MM.1S (cell line): ENCODE data around the gene SLC25A26.

Experiments
- DNase-seq: peaks from one replicate; pipeline ENCODE4 v3.0.0-alpha.2; 2015
- H2AFZ ChIP-seq: fragments of 300-600 bp; sonication (generic); 2 replicates; pipeline ENCODE4 v1.6.0; 2016; ENCODE audit warnings: antibody characterized with exemption, low read length
- H3F3A ChIP-seq: fragments of 300-600 bp; sonication (generic); 2 replicates; pipeline ENCODE4 v1.6.1; 2016; ENCODE audit warnings: mild to moderate bottlenecking, antibody characterized with exemption, low read length, moderate library complexity, mixed read lengths; ENCODE audit not compliant: insufficient read depth
- H3K27ac ChIP-seq: fragments of 300-600 bp; sonication (generic); 2 replicates; pipeline ENCODE4 v1.5.1; 2016; ENCODE audit warnings: mild to moderate bottlenecking, low read length
- H3K27me3 ChIP-seq: fragments of 300-600 bp; sonication (generic); replicated peaks from 2 replicates; pipeline ENCODE4 v1.6.0; 2016; ENCODE audit warnings: low read length; ENCODE audit not compliant: insufficient read depth
- H3K36me3 ChIP-seq: fragments of 300-600 bp; sonication (generic); replicated peaks from 2 replicates; pipeline ENCODE4 v1.6.1; 2016; ENCODE audit warnings: mild to moderate bottlenecking, low read length, mixed read lengths; ENCODE audit not compliant: insufficient read depth
- H3K4me1 ChIP-seq: fragments of 300-600 bp; sonication (generic); 2 replicates; pipeline ENCODE4 v1.6.1; 2016; ENCODE audit warnings: low read length, mixed read lengths
- H3K4me2 ChIP-seq: fragments of 300-600 bp; sonication (generic); 2 replicates; pipeline ENCODE4 v1.6.0; 2016; ENCODE audit warnings: low read depth, low read length
- H3K4me3 ChIP-seq: fragments of 300-600 bp; sonication (generic); 2 replicates; pipeline ENCODE4 v1.5.1; 2016; ENCODE audit warnings: low read length, mixed read lengths
- H3K79me2 ChIP-seq: fragments of 300-600 bp; sonication (generic); 2 replicates; pipeline ENCODE4 v1.6.1; 2016; ENCODE audit warnings: mixed run types, low read length, mixed read lengths
- H3K9ac ChIP-seq: fragments of 300-600 bp; sonication (generic); 2 replicates; pipeline ENCODE4 v1.6.1; 2016; ENCODE audit warnings: low read length, mixed read lengths
- H3K9me2 ChIP-seq: fragments of 300-600 bp; sonication (generic); replicated peaks from 2 replicates; pipeline ENCODE4 v1.6.1; 2016; ENCODE audit warnings: mild to moderate bottlenecking, low read length, mixed read lengths; ENCODE audit not compliant: insufficient read depth
- H3K9me3 ChIP-seq: fragments of 300-600 bp; sonication (generic); replicated peaks from 2 replicates; pipeline ENCODE4 v1.6.1; 2016; ENCODE audit warnings: mild to moderate bottlenecking, low read length, mixed read lengths; ENCODE audit not compliant: insufficient read depth
- H4K20me1 ChIP-seq: fragments of 300-600 bp; sonication (generic); 2 replicates; pipeline ENCODE4 v1.6.1; 2016; ENCODE audit warnings: mild to moderate bottlenecking, low read length, moderate library complexity, mixed read lengths; ENCODE audit not compliant: insufficient read depth
- EZH2 ChIP-seq: fragments of 300-600 bp; sonication (generic); optimal IDR thresholded peaks from 2 replicates; pipeline ENCODE3; 2017; ENCODE audit warnings: low read depth, mild to moderate bottlenecking, antibody characterized with exemption, low read length, mixed read lengths
- EZH2phosphoT487 ChIP-seq: fragments of 300-600 bp; sonication (generic); IDR thresholded peaks from 2 replicates; pipeline ENCODE4 v1.6.1; 2018; ENCODE audit warnings: antibody characterized with exemption, low read length
- TF ChIP-seq, protein P1 (sequence below): fragments of 300-600 bp; sonication (generic); IDR thresholded peaks from 2 replicates; pipeline ENCODE4 v1.5.1; 2016; ENCODE audit warnings: antibody characterized with exemption, low read length, mixed read lengths

The SLC25A26 gene

GRCh38 chr3:66354001-66354400 is 133.2 kb downstream of the SLC25A26 start:
- H3K4me3 ChIP-seq, result no peak overlapping the region
- H3K36me3 ChIP-seq, result no peaks in the 10 kb centered on the region
- H3K9ac ChIP-seq, result no peak overlapping the region
- H3K4me2 ChIP-seq, result no peak overlapping the region
- no peaks in the 10 kb centered on the region for H3K27me3 ChIP-seq
- H3K79me2 ChIP-seq, result no peaks in the 10 kb centered on the region
- no peak overlapping the region for H2AFZ ChIP-seq
- TF ChIP-seq EZH2phosphoT487, result no peak
- TF ChIP-seq EZH2, result no peak
- TF ChIP-seq, protein P1, sequence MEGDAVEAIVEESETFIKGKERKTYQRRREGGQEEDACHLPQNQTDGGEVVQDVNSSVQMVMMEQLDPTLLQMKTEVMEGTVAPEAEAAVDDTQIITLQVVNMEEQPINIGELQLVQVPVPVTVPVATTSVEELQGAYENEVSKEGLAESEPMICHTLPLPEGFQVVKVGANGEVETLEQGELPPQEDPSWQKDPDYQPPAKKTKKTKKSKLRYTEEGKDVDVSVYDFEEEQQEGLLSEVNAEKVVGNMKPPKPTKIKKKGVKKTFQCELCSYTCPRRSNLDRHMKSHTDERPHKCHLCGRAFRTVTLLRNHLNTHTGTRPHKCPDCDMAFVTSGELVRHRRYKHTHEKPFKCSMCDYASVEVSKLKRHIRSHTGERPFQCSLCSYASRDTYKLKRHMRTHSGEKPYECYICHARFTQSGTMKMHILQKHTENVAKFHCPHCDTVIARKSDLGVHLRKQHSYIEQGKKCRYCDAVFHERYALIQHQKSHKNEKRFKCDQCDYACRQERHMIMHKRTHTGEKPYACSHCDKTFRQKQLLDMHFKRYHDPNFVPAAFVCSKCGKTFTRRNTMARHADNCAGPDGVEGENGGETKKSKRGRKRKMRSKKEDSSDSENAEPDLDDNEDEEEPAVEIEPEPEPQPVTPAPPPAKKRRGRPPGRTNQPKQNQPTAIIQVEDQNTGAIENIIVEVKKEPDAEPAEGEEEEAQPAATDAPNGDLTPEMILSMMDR, result no peak
- peaks cover 7% of the 10 kb centered on the region; the same call in 1 of the 2 replicates for H3K4me1 ChIP-seq
- H3K27ac ChIP-seq, result no peak overlapping the region
- no peaks in the 10 kb centered on the region for H3K9me3 ChIP-seq
- H3F3A ChIP-seq, result no peaks in the 10 kb centered on the region
- no peaks in the 10 kb centered on the region for H4K20me1 ChIP-seq
- DNase-seq, result no peak
- no peaks in the 10 kb centered on the region for H3K9me2 ChIP-seq

- Histone ChIP-seq H3K4me2 (no peak overlapping the region; the same call in 1 of the 2 replicates), H3K36me3 (no peaks in the 10 kb centered on the region), H3K27ac (no peak overlapping the region), H2AFZ (no peak overlapping the region), H3K79me2 (no peaks in the 10 kb centered on the region), H3K9me3 (no peaks in the 10 kb centered on the region), H3K27me3 (no peaks in the 10 kb centered on the region), H3K4me1 (peaks cover 7% of the 10 kb centered on the region; the same call in 1 of the 2 replicates), H3K9me2 (no peaks in the 10 kb centered on the region), H3F3A (no peaks in the 10 kb centered on the region), H4K20me1 (no peaks in the 10 kb centered on the region), H3K9ac (no peak overlapping the region), H3K4me3 (no peak overlapping the region)
- TF ChIP-seq EZH2, result no peak
- TF ChIP-seq, protein P1, result no peak
- no peak for TF ChIP-seq EZH2phosphoT487
- peak; percentile 60 for DNase-seq
Measured at GRCh38 chr3:66355394-66355793, 134.6 kb downstream of the SLC25A26 start.

- Histone ChIP-seq H3K27me3 (no peaks in the 10 kb centered on the region), H3K27ac (no peak overlapping the region), H3K36me3 (no peaks in the 10 kb centered on the region), H3K4me1 (peaks cover 7% of the 10 kb centered on the region; the same call in 1 of the 2 replicates), H3F3A (no peaks in the 10 kb centered on the region), H3K9me2 (no peaks in the 10 kb centered on the region), H3K9me3 (no peaks in the 10 kb centered on the region), H3K79me2 (no peaks in the 10 kb centered on the region), H4K20me1 (no peaks in the 10 kb centered on the region), H3K4me3 (no peak overlapping the region), H3K9ac (no peak overlapping the region), H2AFZ (no peak overlapping the region), H3K4me2 (no peak overlapping the region; the same call in 1 of the 2 replicates)
- TF ChIP-seq EZH2, result no peak
- TF ChIP-seq, protein P1, result no peak
- no peak for DNase-seq
Measured at GRCh38 chr3:66355997-66356396, 135.2 kb downstream of the SLC25A26 start.

DNA sequence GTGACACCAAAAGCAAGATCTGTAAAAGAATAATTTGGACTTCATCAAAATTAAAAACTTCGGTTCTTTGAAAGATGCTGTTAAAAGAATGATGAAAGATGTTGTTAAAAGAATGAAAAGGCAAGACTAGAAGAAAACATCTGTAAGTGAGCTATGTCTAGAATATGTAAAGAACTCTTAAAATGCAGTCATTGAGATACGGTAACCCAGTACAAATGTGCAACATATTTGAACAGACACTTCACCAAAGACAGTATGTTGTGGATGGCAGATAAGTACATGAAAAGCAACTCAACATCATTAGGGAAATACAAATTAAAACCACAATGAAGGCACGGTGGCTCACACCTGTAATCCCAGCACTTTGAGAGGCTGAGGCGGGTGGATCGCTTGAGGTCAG is 140.6 kb downstream of the SLC25A26 start:
- H3K9ac ChIP-seq, result no peak overlapping the region
- H3K4me1 ChIP-seq, result no peaks in the 10 kb centered on the region
- no peak for DNase-seq
- TF ChIP-seq EZH2 (no peak), EZH2phosphoT487 (no peak)
- TF ChIP-seq, protein P1, result no peak
- no peak overlapping the region for H3K4me3 ChIP-seq
- H3K4me2 ChIP-seq, result no peak overlapping the region
- H3K9me3 ChIP-seq, result no peaks in the 10 kb centered on the region
- H3K36me3 ChIP-seq, result no peaks in the 10 kb centered on the region
- no peak overlapping the region for H2AFZ ChIP-seq
- no peaks in the 10 kb centered on the region for H3K27me3 ChIP-seq
- no peaks in the 10 kb centered on the region for H3K79me2 ChIP-seq
- H4K20me1 ChIP-seq, result no peaks in the 10 kb centered on the region
- no peaks in the 10 kb centered on the region for H3F3A ChIP-seq
- no peaks in the 10 kb centered on the region for H3K9me2 ChIP-seq
- no peak overlapping the region for H3K27ac ChIP-seq
